ENCODE measurements around the gene AGBL5. TPM values are rescaled to one million over a fixed set of nuclear protein-coding genes. Genes with fewer than 3 reads are reported as not detected.

Gene AGBL5
- total RNA-seq, 1 donor from 2014 or later = 32.0 TPM

- DNase-seq (ENCODE audit: low read depth) = no peak
- Histone ChIP-seq H3K27me3 (ENCODE audit: control insufficient read depth, insufficient read depth, low read length) (no peaks in the 10 kb centered on the region), H3K36me3 (ENCODE audit: control insufficient read depth, insufficient read depth, low read length) (no peaks in the 10 kb centered on the region), H3K4me3 (ENCODE audit: low read depth, low read length) (no peak overlapping the region)
- no peak for TF ChIP-seq CTCF (IDR thresholded peaks at IDR 0.05; ENCODE audit: insufficient read depth, low read length, poor library complexity, severe bottlenecking)
Observed at GRCh38 chr2:27007416-27008374, 43.8 kb upstream of the AGBL5 start.

DNA sequence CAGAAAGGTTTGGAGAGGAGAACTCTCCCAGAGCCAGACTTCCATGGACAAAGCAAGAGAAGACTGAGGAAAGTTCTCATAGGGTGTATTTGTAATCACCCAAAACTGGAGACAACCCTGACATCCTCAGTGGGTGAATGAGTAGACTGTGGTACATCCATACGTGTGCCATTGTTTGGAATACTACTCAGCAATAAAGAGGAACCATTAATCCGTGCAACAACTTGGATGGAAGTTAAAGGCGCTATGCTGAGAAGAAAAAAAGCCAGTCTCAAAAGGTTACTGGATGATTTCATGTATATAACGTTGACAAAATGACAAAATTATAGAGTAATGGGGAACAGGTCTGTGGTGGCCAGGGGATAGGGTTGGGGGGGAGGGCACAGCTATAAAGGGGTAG lies 42.8 kb upstream of the AGBL5 start:
- Histone ChIP-seq H3K4me3 (ENCODE audit: low read depth, low read length) (no peak overlapping the region), H3K36me3 (ENCODE audit: control insufficient read depth, insufficient read depth, low read length) (no peaks in the 10 kb centered on the region), H3K27me3 (ENCODE audit: control insufficient read depth, insufficient read depth, low read length) (no peaks in the 10 kb centered on the region)
- DNase-seq (ENCODE audit: low read depth) = no peak
- TF ChIP-seq CTCF (IDR thresholded peaks at IDR 0.05; ENCODE audit: insufficient read depth, low read length, poor library complexity, severe bottlenecking) = no peak

DNA sequence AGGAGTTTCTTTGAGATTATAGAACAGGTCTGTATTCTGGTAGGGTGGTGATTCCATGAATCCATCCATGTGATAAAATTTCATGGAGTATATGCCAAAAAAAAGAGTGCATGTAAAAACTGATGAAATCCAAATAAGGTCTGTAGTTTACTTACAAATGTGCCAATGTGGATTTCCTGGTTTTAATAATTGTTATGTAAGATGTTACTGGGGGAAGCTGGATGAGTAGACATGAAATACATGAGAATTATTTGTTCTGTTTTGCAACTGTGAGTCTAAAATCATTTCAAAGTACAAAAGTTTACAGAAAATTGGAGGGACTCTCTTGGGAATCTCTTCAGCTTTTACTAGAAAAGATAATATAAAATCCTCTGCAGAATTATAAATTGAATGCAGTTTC lies 42.4 kb upstream of the AGBL5 start:
- Histone ChIP-seq H3K4me3 (ENCODE audit: low read depth, low read length) (no peak overlapping the region), H3K27me3 (ENCODE audit: control insufficient read depth, insufficient read depth, low read length) (no peaks in the 10 kb centered on the region), H3K36me3 (ENCODE audit: control insufficient read depth, insufficient read depth, low read length) (no peaks in the 10 kb centered on the region)
- no peak for TF ChIP-seq CTCF (IDR thresholded peaks at IDR 0.05; ENCODE audit: insufficient read depth, low read length, poor library complexity, severe bottlenecking)
- DNase-seq (ENCODE audit: low read depth) = no peak

DNA sequence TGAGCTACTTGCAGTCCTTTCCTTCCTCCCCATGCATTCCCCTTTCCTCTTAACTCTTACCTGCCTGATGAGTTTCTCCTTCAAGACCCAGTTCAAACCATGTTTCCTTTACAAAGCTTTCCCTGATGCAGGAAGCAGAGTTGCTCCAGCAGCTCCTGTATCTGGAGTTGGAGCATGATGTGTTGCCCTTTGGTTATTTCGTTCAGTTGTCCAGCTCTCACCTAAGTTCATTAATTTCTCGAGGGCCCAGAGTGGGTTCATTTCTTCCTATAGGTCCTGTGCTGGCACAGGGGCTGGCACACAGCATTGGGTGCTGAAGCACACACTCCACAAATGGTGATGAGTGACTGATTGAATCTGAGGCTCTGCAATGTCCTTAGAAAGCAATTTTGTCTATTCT lies 41.8 kb upstream of the AGBL5 start:
- H3K4me3 ChIP-seq (ENCODE audit: low read depth, low read length) = no peak overlapping the region
- no peak for DNase-seq (ENCODE audit: low read depth)
- no peak for TF ChIP-seq CTCF (IDR thresholded peaks at IDR 0.05; ENCODE audit: insufficient read depth, low read length, poor library complexity, severe bottlenecking)
- H3K27me3 ChIP-seq (ENCODE audit: control insufficient read depth, insufficient read depth, low read length) = no peaks in the 10 kb centered on the region
- no peaks in the 10 kb centered on the region for H3K36me3 ChIP-seq (ENCODE audit: control insufficient read depth, insufficient read depth, low read length)

DNA sequence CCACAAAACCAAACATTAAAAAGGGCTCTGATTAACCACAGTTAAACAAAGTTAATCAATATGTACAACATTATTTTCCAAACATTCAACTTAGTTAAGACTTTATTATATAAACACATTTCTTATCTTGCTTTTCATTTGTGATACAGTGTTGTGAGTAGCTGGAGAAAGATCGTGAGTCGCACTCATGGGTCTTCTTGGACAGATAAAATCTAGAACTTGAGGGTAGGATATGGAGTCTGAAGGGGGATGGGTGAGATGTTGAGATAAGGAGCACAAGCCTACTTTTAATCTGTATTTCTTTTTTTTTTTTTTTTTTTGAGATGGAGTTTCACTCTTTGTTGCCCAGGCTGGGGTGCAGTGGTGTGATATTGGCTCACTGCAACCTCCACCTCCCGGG lies 41.3 kb upstream of the AGBL5 start:
- TF ChIP-seq CTCF (IDR thresholded peaks at IDR 0.05; ENCODE audit: insufficient read depth, low read length, poor library complexity, severe bottlenecking) = no peak
- Histone ChIP-seq H3K4me3 (ENCODE audit: low read depth, low read length) (no peak overlapping the region), H3K27me3 (ENCODE audit: control insufficient read depth, insufficient read depth, low read length) (no peaks in the 10 kb centered on the region), H3K36me3 (ENCODE audit: control insufficient read depth, insufficient read depth, low read length) (no peaks in the 10 kb centered on the region)
- DNase-seq (ENCODE audit: low read depth) = no peak

GRCh38 chr2:27013738-27014137 lies 37.7 kb upstream of the AGBL5 start:
- Histone ChIP-seq H3K36me3 (ENCODE audit: control insufficient read depth, insufficient read depth, low read length) (no peaks in the 10 kb centered on the region), H3K4me3 (ENCODE audit: low read depth, low read length) (no peak overlapping the region), H3K27me3 (ENCODE audit: control insufficient read depth, insufficient read depth, low read length) (no peaks in the 10 kb centered on the region)
- TF ChIP-seq CTCF (IDR thresholded peaks at IDR 0.05; ENCODE audit: insufficient read depth, low read length, poor library complexity, severe bottlenecking) = no peak
- no peak for DNase-seq (ENCODE audit: low read depth)
